Breast epithelium (tissue), 3 donors: ENCODE measurements around the gene TM6SF1.

Source experiments
- POLR2A ChIP-seq: fragments of 450-650 bp; IDR thresholded peaks from one replicate; pipeline ENCODE4 v1.6.1; 2016; ENCODE audit warnings: antibody characterized with exemption, mild to moderate bottlenecking, moderate library complexity
- TF ChIP-seq, protein P1 (sequence below), 3 donors: fragments of 450-650 bp; IDR thresholded peaks; one replicate each; pipeline ENCODE4 v1.5.1; 2016 to 2017; ENCODE audit warnings: antibody characterized with exemption in 3 of 3, mild to moderate bottlenecking in 3 of 3, moderate library complexity in 3 of 3

DNA sequence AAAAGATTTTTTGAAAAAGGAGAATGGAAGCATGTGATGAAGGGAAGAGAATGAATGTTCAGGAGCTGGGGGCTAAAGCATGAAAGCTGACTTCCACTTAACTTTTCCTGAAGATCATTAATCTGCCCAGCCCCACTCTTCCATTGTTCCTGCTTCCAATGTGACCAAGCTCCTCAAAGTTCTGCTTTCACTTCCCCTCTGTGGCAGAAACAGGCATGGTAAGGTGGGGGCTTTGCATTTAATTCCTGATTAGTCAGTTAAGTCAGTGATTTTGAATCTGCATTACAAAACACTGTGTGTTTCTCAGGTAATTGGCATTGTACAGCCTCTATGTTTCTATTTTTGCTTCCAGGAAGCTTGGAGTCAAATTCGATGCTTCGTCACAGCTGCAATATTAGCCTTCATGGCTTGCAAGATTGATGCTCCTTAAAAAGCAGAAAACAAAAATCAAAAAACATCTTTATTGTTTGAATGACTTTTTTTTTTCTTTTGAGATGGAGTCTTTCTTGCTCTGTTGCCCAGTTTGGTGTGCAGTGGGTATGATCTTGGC is 7.3 kb upstream of the TM6SF1 start:
- TF ChIP-seq, protein P1, sequence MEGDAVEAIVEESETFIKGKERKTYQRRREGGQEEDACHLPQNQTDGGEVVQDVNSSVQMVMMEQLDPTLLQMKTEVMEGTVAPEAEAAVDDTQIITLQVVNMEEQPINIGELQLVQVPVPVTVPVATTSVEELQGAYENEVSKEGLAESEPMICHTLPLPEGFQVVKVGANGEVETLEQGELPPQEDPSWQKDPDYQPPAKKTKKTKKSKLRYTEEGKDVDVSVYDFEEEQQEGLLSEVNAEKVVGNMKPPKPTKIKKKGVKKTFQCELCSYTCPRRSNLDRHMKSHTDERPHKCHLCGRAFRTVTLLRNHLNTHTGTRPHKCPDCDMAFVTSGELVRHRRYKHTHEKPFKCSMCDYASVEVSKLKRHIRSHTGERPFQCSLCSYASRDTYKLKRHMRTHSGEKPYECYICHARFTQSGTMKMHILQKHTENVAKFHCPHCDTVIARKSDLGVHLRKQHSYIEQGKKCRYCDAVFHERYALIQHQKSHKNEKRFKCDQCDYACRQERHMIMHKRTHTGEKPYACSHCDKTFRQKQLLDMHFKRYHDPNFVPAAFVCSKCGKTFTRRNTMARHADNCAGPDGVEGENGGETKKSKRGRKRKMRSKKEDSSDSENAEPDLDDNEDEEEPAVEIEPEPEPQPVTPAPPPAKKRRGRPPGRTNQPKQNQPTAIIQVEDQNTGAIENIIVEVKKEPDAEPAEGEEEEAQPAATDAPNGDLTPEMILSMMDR (IDR thresholded peaks at IDR 0.05): no peak
- TF ChIP-seq POLR2A: no peak
